Adrenal gland (tissue), 12 donors: ENCODE results near the gene RAB5IF. TPM values are rescaled to one million over a fixed set of nuclear protein-coding genes. Genes with fewer than 3 reads are reported as not detected.

Experiments used
- DNase-seq, 7 donors: peaks; one replicate each; pipeline ENCODE4 v3.0.0-alpha.2; 2019 to 2020
- H3K27ac ChIP-seq, 5 donors: fragments of 200-600 bp; sonication (generic) in 4 of 5; 1 replicate in 3 of 5; 2 replicates in 2 of 5; pipeline versions ENCODE4 v1.5.1 to v1.8.0; 2016 to 2020; ENCODE audit warnings: mild to moderate bottlenecking in 1 of 5
- H3K27me3 ChIP-seq: fragments of 200-600 bp; 2 replicates; pipeline ENCODE4 v1.8.0; 2021
- H3K36me3 ChIP-seq, 2 donors: fragments of 200-600 bp; replicated peaks in 1 of 2; 1 replicate in 1 of 2; 2 replicates in 1 of 2; pipeline versions ENCODE4 v1.5.1 to v1.8.0; 2018 to 2022
- H3K4me1 ChIP-seq, 2 donors: fragments of 200-600 bp; replicated peaks in 1 of 2; 1 replicate in 1 of 2; 2 replicates in 1 of 2; pipeline versions ENCODE4 v1.5.1 to v1.8.0; 2018 to 2021
- H3K4me3 ChIP-seq, 4 donors: fragments of 200-600 bp; sonication (generic) in 3 of 4; one replicate each; pipeline ENCODE4 v1.5.1; 2016 to 2018
- H3K9me3 ChIP-seq, 3 donors: fragments of 200-600 bp; sonication (generic) in 1 of 3; replicated peaks in 1 of 3; 1 replicate in 2 of 3; 2 replicates in 1 of 3; pipeline versions ENCODE4 v1.5.1 to v1.8.0; 2016 to 2021
- CTCF ChIP-seq, 6 experiments: fragments of 450-650 bp in 4 of 6; fragments of 200-600 bp in 2 of 6; sonication (generic) in 1 of 6; IDR thresholded peaks; 1 replicate in 5 of 6; 2 replicates in 1 of 6; pipeline versions ENCODE4 v1.5.1 to v1.8.0; 2016 to 2021; ENCODE audit warnings: antibody characterized with exemption in 6 of 6, mild to moderate bottlenecking in 2 of 6, moderate library complexity in 1 of 6
- POLR2A ChIP-seq, 2 donors: fragments of 450-650 bp; IDR thresholded peaks; one replicate each; pipeline ENCODE4 v1.6.1; 2017; ENCODE audit warnings: antibody characterized with exemption in 2 of 2, mild to moderate bottlenecking in 2 of 2, moderate library complexity in 1 of 2
- WGBS, 4 donors: extraction: QIAGEN DNeasy Blood & Tissue Kit in 2 of 4; methylation state at CpG; one replicate each; pipeline versions ENCODE4 v1.1.5 to v1.1.7; 2013 to 2017; 5-methylcytosine and 5-hydroxymethylcytosine counted together
- intact Hi-C, 2 donors: fragments of 100-400 bp; cut with DNase I; formaldehyde crosslinking; loops; one replicate each; pipeline versions ENCODE4 v1.14.1 to v1.15.0; 2022 to 2023
- polyA plus RNA-seq, 3 donors: library from polyadenylated mRNA; stranded (reverse); fragments of 200-250 nt in 2 of 3; fragments of 350-450 nt in 1 of 3; fragmentation: Illumina TruSeq in 1 of 3; extraction: RNeasy Lipid Tissue Mini Kit (QIAGEN cat#74804) in 1 of 3; gene quantifications; one replicate each; pipeline ENCODE4 v1.2.3, GENCODE V29; 2013 to 2014
- total RNA-seq, 9 donors: library from RNA; depleted of rRNA in 4 of 9; stranded (reverse); fragments of >200 nt in 4 of 9; fragments of 120-200 nt in 1 of 9; fragmentation: NEBNext Ultra II Directional in 1 of 9; extraction: Animal tissue kit (Norgen Biotek cat#: 25700) in 1 of 9; gene quantifications; one replicate each; pipeline versions ENCODE4 v1.1.0 to v1.2.4, GENCODE V29; 2013 to 2023
- donor health status: healthy with polysubstance abuse.
- donor health status: Bipolar disorder and iron deficiency.
- donor health status: DM: yes; HTN: yes; CAD: no.
- donor health status: DM: no; HTN: no; CAD: no.
- donor health status: DM: no; HTN: no; CAD: no.
- donor health status: DM: yes; HTN: yes; CAD: no.

The RAB5IF gene
- total and polyA plus RNA-seq, 12 donors, result 44.9 to 196 (median 86.9) TPM

- H3K36me3 ChIP-seq, result peaks cover 0 to 68% of the 10 kb centered on the region in 2 donors
- no peak overlapping the region for H3K4me3 ChIP-seq
- H3K27ac ChIP-seq, result no peak overlapping the region
- no peak for TF ChIP-seq POLR2A (IDR thresholded peaks at IDR 0.05)
- no peak for TF ChIP-seq CTCF (IDR thresholded peaks at IDR 0.05)
- peaks cover 8 to 14% of the 10 kb centered on the region in 2 donors for H3K4me1 ChIP-seq
- no peak for DNase-seq
- H3K27me3 ChIP-seq, result no peaks in the 10 kb centered on the region
- 83 to 87% (median 85%) methylated on average over 5 of the region's 5 CpGs for WGBS, 4 donors
- intact Hi-C loops, result loop anchor here in 1 of 2 donors (5.0 kb wide), 1 partner anchor 141 kb away; no protein-coding TSS in a partner anchor
- H3K9me3 ChIP-seq, result no peaks in the 10 kb centered on the region
Measured at GRCh38 chr20:36611625-36612024, 6.0 kb downstream of the RAB5IF start.

GRCh38 chr20:36613974-36614373 is 8.4 kb downstream of the RAB5IF start:
- no peaks in the 10 kb centered on the region for H3K27me3 ChIP-seq
- no peak overlapping the region for H3K4me3 ChIP-seq
- WGBS, 4 donors, result 33 to 80% (median 64%) methylated on average over 1 to 3 of the region's 3 CpGs
- H3K9me3 ChIP-seq, result no peaks in the 10 kb centered on the region
- H3K27ac ChIP-seq, result peak overlapping the region in 1 of 5 donors; percentile 31
- no peak for DNase-seq
- H3K4me1 ChIP-seq, result no peaks in the 10 kb centered on the region
- H3K36me3 ChIP-seq, result peaks cover 0 to 56% of the 10 kb centered on the region in 2 donors
- TF ChIP-seq POLR2A (IDR thresholded peaks at IDR 0.05), result no peak
- TF ChIP-seq CTCF (IDR thresholded peaks at IDR 0.05), result no peak
- intact Hi-C loops, result loop anchor here in 1 of 2 donors (5.0 kb wide), 1 partner anchor 138 kb away; no protein-coding TSS in a partner anchor

GRCh38 chr20:36614781-36615557 is 9.4 kb downstream of the RAB5IF start:
- TF ChIP-seq POLR2A (IDR thresholded peaks at IDR 0.05) (no peak), CTCF (IDR thresholded peaks at IDR 0.05) (no peak)
- 74 to 87% (median 76%) methylated on average over 10 to 14 of the region's 14 CpGs for WGBS, 4 donors
- Histone ChIP-seq H3K27me3 (no peaks in the 10 kb centered on the region), H3K36me3 (peaks cover 0 to 48% of the 10 kb centered on the region in 2 donors), H3K9me3 (no peaks in the 10 kb centered on the region), H3K27ac (peak overlapping the region in 1 of 5 donors; percentile 31), H3K4me3 (no peak overlapping the region), H3K4me1 (no peaks in the 10 kb centered on the region)
- peak in 4 of 7 donors; percentile 32 to 61 (median 50) for DNase-seq
- intact Hi-C loops, result loop anchor here in 1 of 2 donors (5.0 kb wide), 1 partner anchor 137 kb away; no protein-coding TSS in a partner anchor

GRCh38 chr20:36620917-36621316 is 15.3 kb downstream of the RAB5IF start:
- Histone ChIP-seq H3K4me3 (no peak overlapping the region), H3K27me3 (no peaks in the 10 kb centered on the region), H3K27ac (no peak overlapping the region), H3K36me3 (no peaks in the 10 kb centered on the region), H3K9me3 (no peaks in the 10 kb centered on the region), H3K4me1 (no peaks in the 10 kb centered on the region)
- no peak for DNase-seq
- intact Hi-C loops, result no loop called here
- no peak for TF ChIP-seq POLR2A (IDR thresholded peaks at IDR 0.05)
- TF ChIP-seq CTCF (IDR thresholded peaks at IDR 0.05), result no peak
- 93 to 99% (median 97%) methylated on average over 5 of the region's 5 CpGs for WGBS, 4 donors
